Loucy (cell line): Measurements from ENCODE around the gene PCDH7.

ENCODE experiments used
- H2AFZ ChIP-seq: fragments of 200-600 bp; sonication (generic); 2 replicates; pipeline ENCODE4 v1.6.0; 2016; ENCODE audit warnings: antibody characterized with exemption, mild to moderate bottlenecking, low read length, moderate library complexity
- H3F3A ChIP-seq: fragments of 200-600 bp; 2 replicates; pipeline ENCODE4 v1.6.0; 2016; ENCODE audit warnings: antibody characterized with exemption, low read depth, mild to moderate bottlenecking
- H3K27me3 ChIP-seq: fragments of 200-600 bp; sonication (generic); 2 replicates; pipeline ENCODE4 v1.6.1; 2014; ENCODE audit warnings: low read length, mild to moderate bottlenecking; ENCODE audit not compliant: insufficient read depth, poor library complexity, severe bottlenecking
- H3K36me3 ChIP-seq: fragments of 200-600 bp; sonication (generic); 2 replicates; pipeline ENCODE4 v1.6.1; 2016; ENCODE audit warnings: low read length; ENCODE audit not compliant: insufficient read depth
- H3K4me1 ChIP-seq: fragments of 200-600 bp; sonication (generic); 2 replicates; pipeline ENCODE4 v1.5.1; 2014; ENCODE audit warnings: low read length, mild to moderate bottlenecking; ENCODE audit not compliant: insufficient read depth, poor library complexity, severe bottlenecking
- H3K4me2 ChIP-seq: fragments of 200-600 bp; sonication (generic); 2 replicates; pipeline ENCODE4 v1.6.0; 2014; ENCODE audit warnings: antibody characterized with exemption, low read length, low read depth, mild to moderate bottlenecking; ENCODE audit not compliant: poor library complexity, severe bottlenecking
- H3K4me3 ChIP-seq: fragments of 200-600 bp; sonication (generic); 2 replicates; pipeline ENCODE4 v1.5.1; 2014; ENCODE audit warnings: low read length, mild to moderate bottlenecking, mixed read lengths; ENCODE audit not compliant: poor library complexity, severe bottlenecking
- H3K79me2 ChIP-seq: fragments of 200-600 bp; sonication (generic); 2 replicates; pipeline ENCODE4 v1.6.1; 2014; ENCODE audit warnings: low read length; ENCODE audit not compliant: insufficient read depth
- H3K9ac ChIP-seq: fragments of 200-600 bp; sonication (generic); 2 replicates; pipeline ENCODE4 v1.6.0; 2014; ENCODE audit warnings: mild to moderate bottlenecking, low read depth, low read length, moderate library complexity; ENCODE audit not compliant: poor library complexity, severe bottlenecking
- H3K9me2 ChIP-seq: fragments of 200-600 bp; sonication (generic); replicated peaks from 2 replicates; pipeline ENCODE4 v1.6.1; 2016; ENCODE audit warnings: low read depth, low read length, mixed read lengths
- H3K9me3 ChIP-seq: fragments of 200-600 bp; sonication (generic); 2 replicates; pipeline ENCODE4 v1.6.1; 2014; ENCODE audit warnings: mild to moderate bottlenecking, antibody characterized with exemption, low read length, low read depth; ENCODE audit not compliant: insufficient read depth
- H4K20me1 ChIP-seq: fragments of 200-600 bp; sonication (generic); 2 replicates; pipeline ENCODE4 v1.6.0; 2014; ENCODE audit warnings: antibody characterized with exemption, low read length, mild to moderate bottlenecking; ENCODE audit not compliant: insufficient read depth, poor library complexity, severe bottlenecking
- EZH2phosphoT487 ChIP-seq: fragments of 200-600 bp; IDR thresholded peaks from 2 replicates; pipeline ENCODE4 v1.6.1; 2018; ENCODE audit warnings: antibody characterized with exemption, mild to moderate bottlenecking, moderate library complexity, borderline replicate concordance
- TF ChIP-seq, protein P1 (sequence below): fragments of 200-600 bp; sonication (generic); conservative IDR thresholded peaks from 2 replicates; pipeline ENCODE4 v1.5.1; 2014; ENCODE audit warnings: mild to moderate bottlenecking, antibody characterized with exemption, low read length

Gene PCDH7

DNA sequence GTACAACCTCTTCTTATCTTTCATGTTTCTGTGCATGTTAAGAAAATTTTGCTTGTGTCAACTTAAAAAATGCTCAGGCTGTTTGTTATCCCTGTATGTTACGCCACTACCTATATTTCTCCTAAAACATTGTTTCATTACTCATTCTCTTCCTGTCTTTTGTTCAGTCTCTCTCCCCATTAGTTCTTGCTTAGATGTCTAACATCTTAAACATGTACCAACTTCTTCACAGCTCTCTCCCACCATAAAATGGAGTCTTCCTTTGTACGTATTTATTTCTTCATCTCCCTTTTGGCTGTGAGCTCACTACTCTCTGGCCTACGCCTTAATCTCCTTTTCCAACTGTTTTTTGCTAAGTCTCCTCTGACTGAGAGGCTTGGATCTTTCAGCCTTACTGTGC lies 36.4 kb downstream of the PCDH7 start:
- no peak overlapping the region for H3K9ac ChIP-seq
- no peak overlapping the region for H3K4me2 ChIP-seq
- TF ChIP-seq, protein P1, sequence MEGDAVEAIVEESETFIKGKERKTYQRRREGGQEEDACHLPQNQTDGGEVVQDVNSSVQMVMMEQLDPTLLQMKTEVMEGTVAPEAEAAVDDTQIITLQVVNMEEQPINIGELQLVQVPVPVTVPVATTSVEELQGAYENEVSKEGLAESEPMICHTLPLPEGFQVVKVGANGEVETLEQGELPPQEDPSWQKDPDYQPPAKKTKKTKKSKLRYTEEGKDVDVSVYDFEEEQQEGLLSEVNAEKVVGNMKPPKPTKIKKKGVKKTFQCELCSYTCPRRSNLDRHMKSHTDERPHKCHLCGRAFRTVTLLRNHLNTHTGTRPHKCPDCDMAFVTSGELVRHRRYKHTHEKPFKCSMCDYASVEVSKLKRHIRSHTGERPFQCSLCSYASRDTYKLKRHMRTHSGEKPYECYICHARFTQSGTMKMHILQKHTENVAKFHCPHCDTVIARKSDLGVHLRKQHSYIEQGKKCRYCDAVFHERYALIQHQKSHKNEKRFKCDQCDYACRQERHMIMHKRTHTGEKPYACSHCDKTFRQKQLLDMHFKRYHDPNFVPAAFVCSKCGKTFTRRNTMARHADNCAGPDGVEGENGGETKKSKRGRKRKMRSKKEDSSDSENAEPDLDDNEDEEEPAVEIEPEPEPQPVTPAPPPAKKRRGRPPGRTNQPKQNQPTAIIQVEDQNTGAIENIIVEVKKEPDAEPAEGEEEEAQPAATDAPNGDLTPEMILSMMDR = no peak
- no peak for TF ChIP-seq EZH2phosphoT487
- no peaks in the 10 kb centered on the region for H3K79me2 ChIP-seq
- H3K27me3 ChIP-seq = no peaks in the 10 kb centered on the region
- H3K9me3 ChIP-seq = no peaks in the 10 kb centered on the region
- no peaks in the 10 kb centered on the region for H3F3A ChIP-seq
- no peak overlapping the region for H2AFZ ChIP-seq
- H3K9me2 ChIP-seq = no peaks in the 10 kb centered on the region
- no peaks in the 10 kb centered on the region for H3K4me1 ChIP-seq
- no peaks in the 10 kb centered on the region for H4K20me1 ChIP-seq
- H3K36me3 ChIP-seq = no peaks in the 10 kb centered on the region
- H3K4me3 ChIP-seq = no peak overlapping the region

DNA sequence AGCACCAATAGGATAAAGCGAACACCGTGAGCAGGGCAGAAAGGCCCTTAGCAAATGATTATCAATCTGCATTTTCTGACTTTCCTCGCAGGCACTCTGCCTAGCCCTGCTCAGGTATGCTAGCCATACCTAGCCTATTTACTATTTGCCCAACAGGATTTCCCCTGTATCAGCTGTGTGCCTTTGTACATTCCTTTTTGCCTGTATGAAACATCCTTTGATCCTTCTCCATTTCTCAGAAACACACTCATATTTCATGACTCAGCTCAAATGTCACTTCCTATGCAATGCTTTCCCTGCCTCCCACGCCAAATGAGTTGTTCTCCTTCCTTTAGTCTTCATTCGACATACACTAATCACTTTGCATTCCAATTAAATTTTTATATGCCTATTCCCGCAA lies 37.2 kb downstream of the PCDH7 start:
- Histone ChIP-seq H3K4me2 (no peak overlapping the region), H3K79me2 (no peaks in the 10 kb centered on the region), H3K9ac (no peak overlapping the region), H3K9me3 (no peaks in the 10 kb centered on the region), H4K20me1 (no peaks in the 10 kb centered on the region), H3K9me2 (no peaks in the 10 kb centered on the region), H3K36me3 (no peaks in the 10 kb centered on the region), H2AFZ (no peak overlapping the region), H3K4me1 (no peaks in the 10 kb centered on the region), H3K4me3 (no peak overlapping the region), H3F3A (no peaks in the 10 kb centered on the region), H3K27me3 (no peaks in the 10 kb centered on the region)
- TF ChIP-seq, protein P1 = no peak
- TF ChIP-seq EZH2phosphoT487 = no peak

DNA sequence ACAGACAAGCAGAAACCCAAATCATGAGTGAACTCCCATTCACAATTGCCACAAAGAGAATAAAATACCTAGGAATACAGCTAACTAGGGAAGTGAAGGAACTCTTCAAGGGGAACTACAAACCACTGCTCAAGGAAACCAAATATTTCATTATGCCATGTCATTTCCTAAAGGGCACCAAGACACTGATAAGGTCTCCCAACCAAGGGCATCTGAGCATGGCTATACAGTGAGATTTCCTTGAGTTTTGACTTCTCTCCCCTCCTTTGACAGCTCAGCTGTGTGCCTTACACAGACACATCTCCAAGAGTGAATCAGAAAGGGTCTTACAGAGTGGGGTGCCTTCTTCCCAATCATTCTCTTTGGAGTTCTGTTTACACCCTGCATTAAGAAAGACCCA lies 40.4 kb downstream of the PCDH7 start:
- no peaks in the 10 kb centered on the region for H3K27me3 ChIP-seq
- no peaks in the 10 kb centered on the region for H3K79me2 ChIP-seq
- no peaks in the 10 kb centered on the region for H3F3A ChIP-seq
- H3K36me3 ChIP-seq = no peaks in the 10 kb centered on the region
- H4K20me1 ChIP-seq = no peaks in the 10 kb centered on the region
- H3K9me3 ChIP-seq = no peaks in the 10 kb centered on the region
- H3K4me3 ChIP-seq = no peak overlapping the region
- no peak overlapping the region for H2AFZ ChIP-seq
- H3K4me2 ChIP-seq = no peak overlapping the region
- TF ChIP-seq, protein P1 = no peak
- no peak for TF ChIP-seq EZH2phosphoT487
- no peak overlapping the region for H3K9ac ChIP-seq
- H3K4me1 ChIP-seq = no peaks in the 10 kb centered on the region
- no peaks in the 10 kb centered on the region for H3K9me2 ChIP-seq
